GM21526 (cell line): ENCODE results near the gene EPS15.
"Not testable (repeated sequence)": the region's sequence is repeated elsewhere in the genome, so short reads cannot be mapped to it uniquely, and the experiment has no call there.

Source experiments
- ATAC-seq: cut with Tn5 transposase; IDR thresholded peaks from one replicate; pipeline ENCODE4 v1.9.1; 2021; ENCODE audit warnings: moderate library complexity; ENCODE audit not compliant: unreplicated experiment, low FRiP score

Gene EPS15

DNA sequence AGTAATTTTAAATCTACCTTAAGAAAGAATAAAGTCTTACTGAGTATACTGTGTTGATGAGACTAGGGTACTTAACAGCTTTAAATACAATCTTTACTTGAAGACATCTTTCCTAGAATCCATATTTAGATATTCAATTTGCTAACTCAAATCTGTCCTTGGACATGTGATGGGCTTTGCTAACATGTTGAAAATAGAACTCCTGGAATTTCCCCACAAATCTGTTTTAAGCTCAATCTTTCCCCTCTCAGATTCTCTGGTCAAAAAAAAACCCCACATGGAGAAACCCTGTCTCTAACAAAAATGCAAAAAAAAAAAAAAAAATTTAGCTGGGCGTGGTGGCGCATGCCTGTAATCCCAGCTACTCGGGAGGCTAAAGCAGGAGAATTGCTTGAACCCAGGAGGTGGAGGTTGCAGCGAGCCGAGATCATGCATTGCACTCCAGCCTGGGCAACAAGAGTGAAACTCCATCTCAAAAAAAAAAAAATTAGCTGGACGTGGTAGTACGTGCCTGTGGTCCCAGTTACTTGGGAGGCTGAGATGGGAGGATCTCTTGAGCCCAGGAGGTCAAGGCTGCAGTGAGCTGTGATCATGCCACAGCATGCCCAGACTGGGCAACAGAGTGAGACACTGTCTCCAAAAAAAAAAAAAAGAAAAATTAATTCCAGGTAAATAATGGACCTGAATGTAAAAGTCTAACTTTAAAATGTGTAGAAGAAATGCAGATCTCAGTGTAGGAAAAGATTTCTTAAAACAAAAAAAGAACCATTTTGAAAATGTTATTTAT, 109.1 kb downstream of the EPS15 start:
- ATAC-seq, result not testable (repeated sequence)

GRCh38 chr1:51392241-51392640, 126.8 kb downstream of the EPS15 start:
- ATAC-seq, result no peak

GRCh38 chr1:51390641-51391040, 128.4 kb downstream of the EPS15 start:
- not testable (repeated sequence) for ATAC-seq

DNA sequence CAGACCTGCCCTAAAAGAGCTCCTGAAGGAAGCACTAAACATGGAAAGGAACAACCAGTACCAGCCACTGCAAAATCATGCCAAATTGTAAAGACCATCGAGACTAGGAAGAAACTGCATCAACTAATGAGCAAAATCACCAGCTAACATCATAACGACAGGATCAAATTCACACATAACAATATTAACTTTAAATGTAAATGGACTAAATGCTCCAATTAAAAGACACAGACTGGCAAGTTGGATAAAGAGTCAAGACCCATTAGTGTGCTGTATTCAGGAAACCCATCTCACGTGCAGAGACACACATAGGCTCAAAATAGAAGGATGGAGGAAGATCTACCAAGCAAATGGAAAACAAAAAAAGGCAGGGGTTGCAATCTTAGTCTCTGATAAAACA, 131.8 kb downstream of the EPS15 start:
- not testable (repeated sequence) for ATAC-seq

- not testable (repeated sequence) for ATAC-seq
Observed at GRCh38 chr1:51386259-51386658, 132.8 kb downstream of the EPS15 start.

GRCh38 chr1:51385776-51386175, 133.3 kb downstream of the EPS15 start:
- ATAC-seq, result no peak

DNA sequence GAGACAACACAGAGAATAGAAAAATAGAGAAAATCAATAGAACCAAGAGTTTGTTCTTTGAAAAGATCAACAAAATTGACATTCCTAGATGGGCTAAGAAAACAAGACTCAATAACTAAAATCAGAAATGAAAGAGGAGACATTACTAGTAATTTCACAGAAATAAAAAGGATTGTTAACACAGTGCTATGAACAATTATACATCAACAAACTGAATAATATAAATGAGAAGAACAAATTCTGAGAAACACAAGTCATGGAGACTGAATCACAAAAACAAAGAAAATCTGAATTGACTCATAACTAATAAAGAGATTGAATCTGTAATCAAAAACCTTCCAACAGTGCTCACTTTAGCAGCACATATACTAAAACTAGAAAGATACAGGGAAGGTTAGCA, 137.1 kb downstream of the EPS15 start:
- no peak for ATAC-seq

- ATAC-seq, result no peak
Observed at GRCh38 chr1:51380936-51381335, 138.1 kb downstream of the EPS15 start.

DNA sequence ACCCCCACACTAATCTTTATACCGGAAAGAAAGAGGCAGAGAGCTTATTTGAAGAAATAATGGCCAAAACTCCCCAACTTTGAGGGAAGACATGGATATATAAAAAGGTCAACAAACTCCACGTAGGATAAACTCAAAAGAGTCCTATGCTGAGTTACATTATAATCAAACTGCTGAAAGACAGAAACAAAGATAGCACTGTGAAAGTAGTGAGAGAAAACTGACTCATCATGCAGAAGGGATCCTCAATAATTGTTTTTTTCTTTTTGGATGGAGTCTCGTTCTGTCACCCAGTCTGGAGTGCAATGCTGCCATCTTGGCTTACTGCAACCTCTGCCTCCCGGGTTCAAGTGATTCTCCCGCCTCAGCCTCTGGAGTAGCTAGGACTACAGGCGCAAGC, 140.2 kb downstream of the EPS15 start:
- ATAC-seq, result no peak

DNA sequence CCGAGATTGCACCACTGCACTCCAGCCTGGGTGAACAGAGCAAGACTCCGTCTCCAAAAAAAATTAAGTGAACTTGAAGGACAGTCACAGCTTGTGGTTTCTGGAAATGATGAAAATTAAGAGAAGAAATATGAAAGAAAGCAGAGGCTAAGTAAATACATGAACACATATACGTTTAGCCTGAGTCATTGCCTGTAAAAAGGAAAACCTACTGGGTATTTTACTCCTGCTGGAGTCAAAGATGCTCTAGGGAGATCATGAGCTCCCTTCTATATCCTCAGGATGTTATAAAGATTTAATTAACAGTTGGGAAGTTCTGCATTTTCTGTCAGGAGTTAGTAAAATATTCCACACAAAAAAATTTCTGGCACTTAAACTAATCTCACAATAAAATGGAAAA, 145.2 kb downstream of the EPS15 start:
- no peak for ATAC-seq

GRCh38 chr1:51372561-51372960, 146.5 kb downstream of the EPS15 start:
- ATAC-seq, result no peak

- ATAC-seq, result no peak
Observed at GRCh38 chr1:51369171-51369570, 149.9 kb downstream of the EPS15 start.

GRCh38 chr1:51365774-51366173, 153.3 kb downstream of the EPS15 start:
- no peak for ATAC-seq

- ATAC-seq, result no peak
Observed at GRCh38 chr1:51359879-51360278, 159.2 kb downstream of the EPS15 start.

DNA sequence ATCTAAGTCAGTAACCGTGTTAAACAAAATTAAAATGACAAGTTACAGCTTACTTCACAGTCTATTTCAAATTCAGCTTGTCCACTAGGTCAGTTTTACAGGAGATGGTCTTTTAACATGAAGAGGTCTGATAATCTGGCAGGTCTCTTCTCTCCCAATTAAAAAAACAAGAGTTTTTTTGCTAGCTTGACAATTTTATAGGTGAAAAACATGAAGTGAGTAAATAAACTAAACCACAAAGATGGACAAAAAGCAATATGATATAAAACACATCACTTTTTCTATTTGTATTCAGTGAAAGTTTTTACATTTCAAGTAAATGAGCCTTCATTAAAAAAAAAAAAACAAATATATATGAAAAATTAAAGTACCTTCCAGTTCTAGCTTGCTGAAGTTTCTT, 163.7 kb downstream of the EPS15 start:
- ATAC-seq, result no peak

- no peak for ATAC-seq
Observed at GRCh38 chr1:51354416-51354815, 164.7 kb downstream of the EPS15 start.

- no peak for ATAC-seq
Observed at GRCh38 chr1:51351907-51352306, 167.2 kb downstream of the EPS15 start.

DNA sequence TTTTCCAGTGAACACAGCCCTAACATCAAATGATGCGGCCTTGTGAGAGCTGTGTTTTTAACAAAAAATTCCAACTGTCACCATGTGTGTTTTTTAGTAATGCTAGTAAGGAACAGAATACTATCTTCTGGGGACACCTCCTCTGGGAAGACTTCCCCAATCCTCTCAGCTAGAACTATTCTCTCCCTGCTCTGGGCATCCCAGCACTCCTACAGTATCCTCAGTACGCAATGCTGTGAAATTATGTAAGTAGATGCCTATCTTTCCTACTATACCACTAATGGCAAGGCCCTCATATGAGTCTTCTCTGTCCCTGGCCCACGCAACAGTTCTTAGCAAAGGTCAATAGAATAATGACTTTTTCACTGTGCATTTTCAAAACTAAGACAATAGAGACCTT, 169.2 kb downstream of the EPS15 start:
- ATAC-seq, result no peak

GRCh38 chr1:51348147-51348527, 170.9 kb downstream of the EPS15 start:
- ATAC-seq, result no peak

DNA sequence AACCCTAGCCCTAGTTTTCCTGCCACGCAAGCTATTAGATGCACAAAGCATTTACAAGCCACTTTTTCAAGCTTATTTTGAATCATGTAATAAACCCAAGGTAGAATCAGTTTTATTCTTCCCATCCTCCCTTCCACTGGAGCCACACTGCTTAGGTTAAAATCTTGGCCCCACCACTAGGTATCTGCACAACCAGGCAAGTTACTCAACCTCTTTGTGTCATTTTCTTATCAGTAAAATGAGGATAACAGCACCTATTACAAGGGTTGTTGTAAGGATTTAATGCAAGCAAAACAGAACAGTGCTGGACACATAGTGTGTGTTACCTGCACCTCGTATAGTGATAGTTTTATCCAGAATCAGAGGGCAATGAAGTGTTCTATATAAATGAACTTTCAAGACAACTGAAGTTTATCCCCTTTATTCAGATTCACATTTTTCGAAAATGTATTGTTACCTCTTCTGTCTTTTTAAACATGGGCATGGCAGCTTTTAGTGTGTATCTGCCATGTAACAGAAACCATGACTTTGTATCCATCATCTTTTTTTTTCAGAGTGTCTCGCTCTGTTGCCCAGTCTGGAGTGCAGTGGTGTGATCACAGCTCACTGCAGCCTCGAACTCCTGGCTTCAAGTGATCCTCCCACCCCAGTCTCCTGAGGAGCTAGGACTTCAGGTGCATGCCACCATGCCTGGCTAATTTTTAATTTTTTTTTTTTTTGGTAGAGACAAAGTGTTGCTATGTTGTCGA, 171.5 kb downstream of the EPS15 start:
- ATAC-seq, result no peak

- ATAC-seq, result no peak
Observed at GRCh38 chr1:51346086-51346942, 172.8 kb downstream of the EPS15 start.
